ENCODE results near the gene DGKB.

GRCh38 chr7:14937581-14937980 is 35.0 kb upstream of the DGKB start:
- TF ChIP-seq CTCF (optimal IDR thresholded peaks at IDR 0.05 in 1 of 3, IDR thresholded peaks at IDR 0.05 in 1 of 3, conservative IDR thresholded peaks at IDR 0.05 in 1 of 3; ENCODE audit: extremely low read depth in 1 of 3, insufficient read depth in 2 of 3, low read length in 3 of 3): no peak
- TF ChIP-seq EZH2 (IDR thresholded peaks at IDR 0.05; ENCODE audit: low read length): no peak

All from keratinocyte (primary cell).